Measurements from ENCODE around the gene NUDT13.
"Not testable (repeated sequence)": the region's sequence is repeated elsewhere in the genome, so short reads cannot be mapped to it uniquely, and the experiment has no call there.

Gene NUDT13

DNA sequence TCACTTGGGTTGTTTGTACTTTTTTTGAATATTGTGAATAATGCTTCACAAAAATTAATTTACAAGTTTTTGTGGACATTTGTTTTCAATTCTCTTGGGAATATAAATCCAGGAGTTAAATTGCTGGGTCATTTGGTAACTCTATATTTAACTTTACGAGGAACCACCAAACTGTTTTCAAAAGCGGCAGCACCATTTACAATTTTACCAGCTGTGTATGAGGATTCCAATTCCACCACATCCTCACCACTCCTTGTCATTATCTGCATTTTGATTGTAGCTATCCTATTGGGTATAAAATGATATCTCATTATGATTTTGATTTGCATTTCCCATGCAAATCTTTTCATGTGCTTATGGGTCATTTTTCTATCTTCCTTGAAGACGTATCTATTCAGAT is 4.0 kb upstream of the NUDT13 start:
- no CpG with 5 or more reads among the region's 3 CpGs for WGBS (ENCODE audit: extremely low coverage, insufficient coverage, low lambda C conversion rate)
- H2BK5ac ChIP-seq (ENCODE audit: low read length) = no peak overlapping the region
- no peak overlapping the region for H3K4me2 ChIP-seq (ENCODE audit: low read length)
- H3K79me1 ChIP-seq (ENCODE audit: low read length) = no peaks in the 10 kb centered on the region
- no peak overlapping the region for H3K4ac ChIP-seq (ENCODE audit: low read depth, low read length)
- no peak overlapping the region for H3K27ac ChIP-seq (ENCODE audit: low read depth, low read length)
- H4K5ac ChIP-seq (ENCODE audit: low read length) = no peak overlapping the region
- no peak overlapping the region for H3K23ac ChIP-seq (ENCODE audit: low read length)
- H3K9ac ChIP-seq (ENCODE audit: low read length) = no peak overlapping the region
- no peak overlapping the region for H3K56ac ChIP-seq (ENCODE audit: low read length)
- H3K36me3 ChIP-seq (ENCODE audit: control insufficient read depth, insufficient read depth, low read length) = no peaks in the 10 kb centered on the region
- no peak overlapping the region for H2AK5ac ChIP-seq (ENCODE audit: low read length)
- H3K79me2 ChIP-seq (ENCODE audit: control insufficient read depth, insufficient read depth, low read length) = no peaks in the 10 kb centered on the region
- no peaks in the 10 kb centered on the region for H3K27me3 ChIP-seq (ENCODE audit: insufficient read depth, low read length, poor library complexity)
- H3K4me3 ChIP-seq (ENCODE audit: low read length) = no peak overlapping the region
- DNase-seq = no peak
- no peak overlapping the region for H3K18ac ChIP-seq (ENCODE audit: low read length)
- H4K8ac ChIP-seq (ENCODE audit: low read depth, low read length) = no peak overlapping the region
- H3K4me1 ChIP-seq (ENCODE audit: control insufficient read depth, low read depth, low read length) = no peaks in the 10 kb centered on the region
- H2BK120ac ChIP-seq (ENCODE audit: low read depth, low read length) = no peak overlapping the region
- no peak overlapping the region for H2BK15ac ChIP-seq (replicated peaks; ENCODE audit: low read depth)

DNA sequence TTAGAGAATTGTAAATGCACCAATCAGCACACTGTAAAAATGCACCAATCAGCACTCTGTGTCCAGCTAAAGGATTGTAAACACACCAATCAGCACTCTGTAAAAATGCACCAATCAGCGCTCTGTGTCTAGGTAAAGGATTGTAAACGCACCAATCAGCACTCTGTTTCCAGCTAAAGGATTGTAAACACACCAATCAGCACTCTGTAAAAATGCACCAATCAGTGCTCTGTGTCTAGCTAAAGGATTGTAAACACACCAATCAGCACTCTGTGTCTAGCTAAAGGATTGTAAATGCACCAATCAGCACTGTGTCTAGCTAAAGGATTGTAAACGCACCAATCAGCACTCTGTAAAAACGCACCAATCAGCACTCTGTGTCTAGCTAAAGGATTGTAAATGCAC is 1.0 kb upstream of the NUDT13 start:
- H3K9ac ChIP-seq (ENCODE audit: low read length); H2BK5ac ChIP-seq (ENCODE audit: low read length); DNase-seq; H3K4me3 ChIP-seq (ENCODE audit: low read length); H3K27ac ChIP-seq (ENCODE audit: low read depth, low read length); H3K79me1 ChIP-seq (ENCODE audit: low read length); H3K4me1 ChIP-seq (ENCODE audit: control insufficient read depth, low read depth, low read length); H3K18ac ChIP-seq (ENCODE audit: low read length); H4K8ac ChIP-seq (ENCODE audit: low read depth, low read length); H2BK15ac ChIP-seq (replicated peaks; ENCODE audit: low read depth); H3K27me3 ChIP-seq (ENCODE audit: insufficient read depth, low read length, poor library complexity); H3K4me2 ChIP-seq (ENCODE audit: low read length); H3K56ac ChIP-seq (ENCODE audit: low read length); H3K79me2 ChIP-seq (ENCODE audit: control insufficient read depth, insufficient read depth, low read length); H3K4ac ChIP-seq (ENCODE audit: low read depth, low read length); H2AK5ac ChIP-seq (ENCODE audit: low read length); H3K23ac ChIP-seq (ENCODE audit: low read length); H4K5ac ChIP-seq (ENCODE audit: low read length); H3K36me3 ChIP-seq (ENCODE audit: control insufficient read depth, insufficient read depth, low read length); H2BK120ac ChIP-seq (ENCODE audit: low read depth, low read length): not testable (repeated sequence)
- no CpG with 5 or more reads among the region's 4 CpGs for WGBS (ENCODE audit: extremely low coverage, insufficient coverage, low lambda C conversion rate)

DNA sequence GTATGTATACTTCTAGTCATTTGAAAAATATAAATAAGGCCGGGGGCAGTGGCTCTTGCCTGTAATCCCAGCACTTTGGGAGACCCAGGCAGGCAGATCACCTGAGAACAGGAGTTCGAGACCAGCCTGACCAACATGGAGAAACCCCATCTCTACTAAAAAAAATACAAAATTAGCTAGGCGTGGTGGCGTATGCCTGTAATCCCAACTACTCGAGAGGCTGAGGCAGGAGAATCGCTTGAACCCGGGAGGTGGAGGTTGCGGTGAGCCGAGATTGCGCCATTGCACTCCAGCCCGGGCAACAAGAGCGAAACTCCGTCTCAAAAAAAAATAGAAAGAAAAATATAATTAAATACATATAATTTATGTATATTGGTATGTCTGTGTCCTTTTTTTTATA is 1.8 kb downstream of the NUDT13 start:
- H2AK5ac ChIP-seq (ENCODE audit: low read length); H3K18ac ChIP-seq (ENCODE audit: low read length); H3K79me1 ChIP-seq (ENCODE audit: low read length); H3K23ac ChIP-seq (ENCODE audit: low read length); H3K4ac ChIP-seq (ENCODE audit: low read depth, low read length); DNase-seq; H3K79me2 ChIP-seq (ENCODE audit: control insufficient read depth, insufficient read depth, low read length); H3K4me2 ChIP-seq (ENCODE audit: low read length); H3K4me1 ChIP-seq (ENCODE audit: control insufficient read depth, low read depth, low read length); H2BK5ac ChIP-seq (ENCODE audit: low read length); H3K27ac ChIP-seq (ENCODE audit: low read depth, low read length); H4K8ac ChIP-seq (ENCODE audit: low read depth, low read length); H4K5ac ChIP-seq (ENCODE audit: low read length); H3K27me3 ChIP-seq (ENCODE audit: insufficient read depth, low read length, poor library complexity); H3K36me3 ChIP-seq (ENCODE audit: control insufficient read depth, insufficient read depth, low read length); H3K56ac ChIP-seq (ENCODE audit: low read length); H3K9ac ChIP-seq (ENCODE audit: low read length); H2BK15ac ChIP-seq (replicated peaks; ENCODE audit: low read depth); H2BK120ac ChIP-seq (ENCODE audit: low read depth, low read length); H3K4me3 ChIP-seq (ENCODE audit: low read length): not testable (repeated sequence)
- WGBS (ENCODE audit: extremely low coverage, insufficient coverage, low lambda C conversion rate) = no CpG with 5 or more reads among the region's 13 CpGs

DNA sequence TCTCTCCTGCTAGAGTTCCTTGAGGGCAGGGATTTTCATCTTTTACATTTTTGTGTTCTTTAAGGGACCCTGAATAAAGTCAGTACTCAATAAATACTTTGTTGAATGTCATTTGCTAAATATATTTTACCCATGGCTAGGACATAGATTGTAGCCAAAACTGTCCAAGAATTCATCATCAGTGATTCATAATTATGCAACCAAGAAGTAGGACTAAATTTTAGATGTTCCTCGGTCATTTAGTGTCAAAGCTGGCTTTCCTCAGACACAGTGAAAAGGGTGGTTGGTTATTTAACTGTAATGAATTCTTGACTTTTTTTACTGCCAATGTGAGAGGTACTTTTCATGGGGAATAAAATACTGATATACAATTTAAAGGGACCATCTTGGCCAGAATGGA is 3.3 kb downstream of the NUDT13 start:
- DNase-seq = no peak
- no peak overlapping the region for H2BK120ac ChIP-seq (ENCODE audit: low read depth, low read length)
- WGBS (ENCODE audit: extremely low coverage, insufficient coverage, low lambda C conversion rate) = no CpG with 5 or more reads among the region's 1 CpG
- H3K36me3 ChIP-seq (ENCODE audit: control insufficient read depth, insufficient read depth, low read length) = no peaks in the 10 kb centered on the region
- H3K9ac ChIP-seq (ENCODE audit: low read length) = no peak overlapping the region
- H3K23ac ChIP-seq (ENCODE audit: low read length) = no peak overlapping the region
- H3K4me2 ChIP-seq (ENCODE audit: low read length) = no peak overlapping the region
- H4K8ac ChIP-seq (ENCODE audit: low read depth, low read length) = no peak overlapping the region
- H3K79me1 ChIP-seq (ENCODE audit: low read length) = no peaks in the 10 kb centered on the region
- no peaks in the 10 kb centered on the region for H3K27me3 ChIP-seq (ENCODE audit: insufficient read depth, low read length, poor library complexity)
- no peak overlapping the region for H3K27ac ChIP-seq (ENCODE audit: low read depth, low read length)
- H4K5ac ChIP-seq (ENCODE audit: low read length) = no peak overlapping the region
- H3K4ac ChIP-seq (ENCODE audit: low read depth, low read length) = no peak overlapping the region
- H2BK5ac ChIP-seq (ENCODE audit: low read length) = no peak overlapping the region
- H3K4me1 ChIP-seq (ENCODE audit: control insufficient read depth, low read depth, low read length) = no peaks in the 10 kb centered on the region
- H3K79me2 ChIP-seq (ENCODE audit: control insufficient read depth, insufficient read depth, low read length) = no peaks in the 10 kb centered on the region
- no peak overlapping the region for H2AK5ac ChIP-seq (ENCODE audit: low read length)
- H3K4me3 ChIP-seq (ENCODE audit: low read length) = no peak overlapping the region
- no peak overlapping the region for H2BK15ac ChIP-seq (replicated peaks; ENCODE audit: low read depth)
- no peak overlapping the region for H3K18ac ChIP-seq (ENCODE audit: low read length)
- H3K56ac ChIP-seq (ENCODE audit: low read length) = no peak overlapping the region

DNA sequence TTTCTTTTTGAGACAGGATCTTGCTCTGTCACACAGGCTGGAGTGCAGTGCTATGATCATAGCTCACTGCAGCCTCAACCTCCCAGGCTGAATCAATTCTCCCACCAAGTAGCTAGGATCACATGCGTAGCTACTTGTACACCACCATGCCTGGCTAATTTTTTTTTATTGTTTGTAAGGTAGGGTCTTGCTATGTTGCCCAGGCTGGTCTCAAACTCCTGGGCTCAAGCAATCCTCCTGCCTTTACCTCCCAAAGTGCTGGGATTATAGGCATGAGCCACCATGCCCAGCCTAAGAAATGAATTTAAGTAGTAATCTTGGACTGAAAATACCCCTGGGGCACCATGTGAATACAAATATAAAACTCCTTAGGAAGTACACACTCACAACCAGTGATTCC is 5.8 kb downstream of the NUDT13 start:
- Histone ChIP-seq H2AK5ac (ENCODE audit: low read length) (no peak overlapping the region), H3K79me1 (ENCODE audit: low read length) (no peaks in the 10 kb centered on the region), H3K4ac (ENCODE audit: low read depth, low read length) (no peak overlapping the region), H2BK120ac (ENCODE audit: low read depth, low read length) (no peak overlapping the region), H3K4me3 (ENCODE audit: low read length) (no peak overlapping the region), H3K23ac (ENCODE audit: low read length) (no peak overlapping the region), H2BK5ac (ENCODE audit: low read length) (no peak overlapping the region), H3K27ac (ENCODE audit: low read depth, low read length) (no peak overlapping the region), H3K18ac (ENCODE audit: low read length) (no peak overlapping the region), H3K9ac (ENCODE audit: low read length) (no peak overlapping the region), H3K27me3 (ENCODE audit: insufficient read depth, low read length, poor library complexity) (no peaks in the 10 kb centered on the region), H3K4me1 (ENCODE audit: control insufficient read depth, low read depth, low read length) (no peaks in the 10 kb centered on the region), H3K36me3 (ENCODE audit: control insufficient read depth, insufficient read depth, low read length) (no peaks in the 10 kb centered on the region), H4K8ac (ENCODE audit: low read depth, low read length) (no peak overlapping the region), H3K4me2 (ENCODE audit: low read length) (no peak overlapping the region), H3K79me2 (ENCODE audit: control insufficient read depth, insufficient read depth, low read length) (no peaks in the 10 kb centered on the region), H2BK15ac (replicated peaks; ENCODE audit: low read depth) (no peak overlapping the region), H4K5ac (ENCODE audit: low read length) (no peak overlapping the region), H3K56ac (ENCODE audit: low read length) (no peak overlapping the region)
- DNase-seq = no peak
- no CpG with 5 or more reads among the region's 1 CpG for WGBS (ENCODE audit: extremely low coverage, insufficient coverage, low lambda C conversion rate)

DNA sequence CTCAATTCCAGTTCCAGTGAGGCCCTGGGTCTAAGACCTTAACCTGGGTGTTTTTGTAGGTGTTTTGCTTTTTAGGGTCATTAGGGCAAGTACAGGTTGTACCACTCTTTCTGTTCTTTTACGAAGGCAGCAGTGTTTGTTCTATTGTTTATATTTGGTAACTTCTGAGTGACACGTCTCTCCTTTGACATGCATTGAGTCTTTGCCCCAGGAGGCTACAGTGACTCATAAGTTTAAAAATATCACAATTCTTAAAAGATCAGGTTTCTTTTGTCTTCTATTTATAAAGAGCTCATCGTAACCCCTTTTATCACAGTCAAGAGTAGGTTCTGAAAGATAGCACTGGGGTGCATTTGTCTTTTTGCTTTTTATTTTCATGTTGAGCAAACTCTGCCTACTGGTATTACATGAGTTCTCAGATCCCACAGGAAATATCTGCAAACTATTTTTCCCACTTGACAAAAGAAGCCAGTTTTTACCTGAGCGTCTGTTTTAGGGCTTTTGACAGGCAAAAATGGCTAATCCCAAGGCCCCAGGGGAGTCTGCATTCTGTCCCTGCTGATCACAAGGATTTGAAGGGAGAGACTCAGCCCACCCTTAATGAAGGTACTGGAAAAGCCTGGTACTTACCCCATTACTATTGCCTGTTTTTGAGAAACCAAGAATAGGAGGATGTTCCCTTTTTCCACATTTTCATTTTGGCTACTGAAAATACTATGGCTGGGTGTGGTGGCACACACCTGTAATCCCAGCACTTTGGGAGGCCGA is 7.9 kb downstream of the NUDT13 start:
- no peak overlapping the region for H3K18ac ChIP-seq (ENCODE audit: low read length)
- H3K4me2 ChIP-seq (ENCODE audit: low read length) = no peak overlapping the region
- no peaks in the 10 kb centered on the region for H3K36me3 ChIP-seq (ENCODE audit: control insufficient read depth, insufficient read depth, low read length)
- H3K27me3 ChIP-seq (ENCODE audit: insufficient read depth, low read length, poor library complexity) = no peaks in the 10 kb centered on the region
- no peaks in the 10 kb centered on the region for H3K4me1 ChIP-seq (ENCODE audit: control insufficient read depth, low read depth, low read length)
- no peak overlapping the region for H3K56ac ChIP-seq (ENCODE audit: low read length)
- peak overlapping the region; percentile 13 for H4K8ac ChIP-seq (ENCODE audit: low read depth, low read length)
- H3K79me2 ChIP-seq (ENCODE audit: control insufficient read depth, insufficient read depth, low read length) = no peaks in the 10 kb centered on the region
- no CpG with 5 or more reads among the region's 5 CpGs for WGBS (ENCODE audit: extremely low coverage, insufficient coverage, low lambda C conversion rate)
- no peak overlapping the region for H2BK120ac ChIP-seq (ENCODE audit: low read depth, low read length)
- no peak overlapping the region for H2BK5ac ChIP-seq (ENCODE audit: low read length)
- H3K79me1 ChIP-seq (ENCODE audit: low read length) = no peaks in the 10 kb centered on the region
- no peak overlapping the region for H3K4me3 ChIP-seq (ENCODE audit: low read length)
- no peak overlapping the region for H2BK15ac ChIP-seq (replicated peaks; ENCODE audit: low read depth)
- no peak overlapping the region for H3K23ac ChIP-seq (ENCODE audit: low read length)
- H4K5ac ChIP-seq (ENCODE audit: low read length) = no peak overlapping the region
- DNase-seq = peak; percentile 4
- H2AK5ac ChIP-seq (ENCODE audit: low read length) = no peak overlapping the region
- no peak overlapping the region for H3K4ac ChIP-seq (ENCODE audit: low read depth, low read length)
- H3K9ac ChIP-seq (ENCODE audit: low read length) = no peak overlapping the region
- no peak overlapping the region for H3K27ac ChIP-seq (ENCODE audit: low read depth, low read length)
